ENCODE data around the gene NTNG2.

GRCh38 chr9:132169672-132170392, 8.0 kb downstream of the NTNG2 start:
- TF ChIP-seq CTCF (IDR thresholded peaks at IDR 0.05; ENCODE audit: extremely low read depth in 1 of 2, insufficient read depth in 1 of 2, low read depth in 1 of 2, low read length in 2 of 2): peak; percentile 76 to 95
- no peak for TF ChIP-seq POLR2A (IDR thresholded peaks at IDR 0.05; ENCODE audit: low read depth, low read length)
- no peak for TF ChIP-seq EZH2 (IDR thresholded peaks at IDR 0.05; ENCODE audit: borderline replicate concordance, low read depth, low read length, severe bottlenecking)
- no peak for TF ChIP-seq GATA2 (IDR thresholded peaks at IDR 0.05; ENCODE audit: insufficient read depth, insufficient read length, low read depth, low read length)
- TF ChIP-seq POLR2AphosphoS5 (IDR thresholded peaks at IDR 0.05; ENCODE audit: insufficient read depth, low read depth, low read length): no peak
- TF ChIP-seq MAX (IDR thresholded peaks at IDR 0.05; ENCODE audit: insufficient read depth, insufficient read length): no peak
- TF ChIP-seq MYC (IDR thresholded peaks at IDR 0.05; ENCODE audit: low read depth, low read length): no peak
- no peak for TF ChIP-seq JUN (IDR thresholded peaks at IDR 0.05; ENCODE audit: borderline replicate concordance, insufficient read depth, insufficient read length, low read depth)
- no peak for TF ChIP-seq FOS (IDR thresholded peaks at IDR 0.05; ENCODE audit: borderline replicate concordance, insufficient read depth, low read length)
